Erythroblast (primary cell): ENCODE data around the gene SCTR.

ENCODE experiments used
- GATA1 ChIP-seq: IDR thresholded peaks from 2 replicates; pipeline ENCODE4 v1.6.1; 2011; ENCODE audit warnings: low read depth, mild to moderate bottlenecking, control low read depth, low read length, moderate library complexity
- POLR2A ChIP-seq: IDR thresholded peaks from 2 replicates; pipeline ENCODE4 v1.6.1; 2011; ENCODE audit warnings: mild to moderate bottlenecking, low read length

- TF ChIP-seq POLR2A (no peak), GATA1 (no peak)
Measured at GRCh38 chr2:119522671-119523070, 1.6 kb downstream of the SCTR start.
